Astrocyte (in vitro differentiated cells and primary cell): ENCODE data around the gene NUP160. TPM values are rescaled to one million over a fixed set of nuclear protein-coding genes. Genes with fewer than 3 reads are reported as not detected.

Experiments
- DNase-seq: peaks from one replicate; pipeline ENCODE4 v3.0.0-alpha.2; 2010; ENCODE audit warnings: low read depth
- FAIRE-seq: peaks from 2 replicates; lab custom pipeline; 2011; peaks lifted over from hg19 to GRCh38; lab: Jason Lieb, UNC
- H2AFZ ChIP-seq: 2 replicates; pipeline ENCODE4 v1.6.0; 2012; ENCODE audit warnings: low read depth, low read length, inconsistent platforms
- H3K27ac ChIP-seq: 2 replicates; pipeline ENCODE4 v1.5.1; 2011; ENCODE audit warnings: low read depth, low read length, inconsistent platforms
- H3K27me3 ChIP-seq: 2 replicates; pipeline ENCODE4 v1.6.0; 2011; ENCODE audit warnings: low read length, inconsistent platforms; ENCODE audit not compliant: insufficient read depth
- H3K36me3 ChIP-seq: 2 replicates; pipeline ENCODE4 v1.5.1; 2011; ENCODE audit warnings: low read length, inconsistent platforms; ENCODE audit not compliant: insufficient read depth
- H3K4me1 ChIP-seq: 2 replicates; pipeline ENCODE4 v1.5.1; 2011; ENCODE audit warnings: low read length, inconsistent platforms; ENCODE audit not compliant: insufficient read depth
- H3K4me2 ChIP-seq: 2 replicates; pipeline ENCODE4 v1.6.0; 2012; ENCODE audit warnings: low read length, inconsistent platforms
- H3K4me3 ChIP-seq: 2 replicates; pipeline ENCODE4 v1.5.1; 2011; ENCODE audit warnings: low read depth, mild to moderate bottlenecking, low read length, inconsistent platforms; ENCODE audit not compliant: insufficient read depth
- H3K79me2 ChIP-seq: 2 replicates; pipeline ENCODE4 v1.6.0; 2012; ENCODE audit warnings: mild to moderate bottlenecking, low read length, inconsistent platforms; ENCODE audit not compliant: insufficient read depth
- H3K9ac ChIP-seq: 2 replicates; pipeline ENCODE4 v1.6.0; 2012; ENCODE audit warnings: mild to moderate bottlenecking, low read length, inconsistent platforms
- H3K9me3 ChIP-seq: 2 replicates; pipeline ENCODE4 v1.5.1; 2012; ENCODE audit warnings: low read depth, mild to moderate bottlenecking, low read length, inconsistent platforms; ENCODE audit not compliant: insufficient read depth
- H4K20me1 ChIP-seq: 2 replicates; pipeline ENCODE4 v1.6.0; 2012; ENCODE audit warnings: low read length, inconsistent platforms; ENCODE audit not compliant: insufficient read depth
- H3K27ac Mint-ChIP-seq: one replicate; pipeline ENCODE4 v1.8.0; 2021; ENCODE audit warnings: mild to moderate bottlenecking, mixed read lengths; ENCODE audit not compliant: unreplicated experiment
- H3K27me3 Mint-ChIP-seq: one replicate; pipeline ENCODE4 v1.8.0; 2021; ENCODE audit warnings: low read depth, mixed read lengths; ENCODE audit not compliant: unreplicated experiment
- H3K36me3 Mint-ChIP-seq: one replicate; pipeline ENCODE4 v1.8.0; 2021; ENCODE audit warnings: low read depth, mixed read lengths; ENCODE audit not compliant: unreplicated experiment
- H3K4me1 Mint-ChIP-seq: one replicate; pipeline ENCODE4 v1.8.0; 2021; ENCODE audit warnings: low read depth, mixed read lengths; ENCODE audit not compliant: unreplicated experiment
- H3K4me3 Mint-ChIP-seq: one replicate; pipeline ENCODE4 v1.8.0; 2021; ENCODE audit warnings: mild to moderate bottlenecking, moderate library complexity, mixed read lengths; ENCODE audit not compliant: unreplicated experiment
- H3K9me3 Mint-ChIP-seq: one replicate; pipeline ENCODE4 v1.8.0; 2021; ENCODE audit warnings: mild to moderate bottlenecking, mixed read lengths; ENCODE audit not compliant: unreplicated experiment
- CTCF ChIP-seq: IDR thresholded peaks from 2 replicates; pipeline ENCODE4 v1.5.1; 2011; ENCODE audit warnings: low read depth, mild to moderate bottlenecking, inconsistent platforms, low read length, moderate library complexity; ENCODE audit not compliant: insufficient read depth
- EZH2 ChIP-seq: IDR thresholded peaks from 2 replicates; pipeline ENCODE4 v1.6.1; 2012; ENCODE audit warnings: mild to moderate bottlenecking, low read length, inconsistent platforms; ENCODE audit not compliant: insufficient read depth
- total RNA-seq: library from RNA; stranded (reverse); gene quantifications from 2 replicates; pipeline ENCODE4 v1.2.1, GENCODE V29; 2021

NUP160 gene
- total RNA-seq, 1 donor from 2014 or later = 23.8 TPM

GRCh38 chr11:47861728-47862127 lies 13.6 kb upstream of the NUP160 start:
- H3K27me3 Mint-ChIP-seq = no peaks in the 10 kb centered on the region
- no peak overlapping the region for H3K4me3 Mint-ChIP-seq
- Histone ChIP-seq H3K9ac (no peak overlapping the region), H3K79me2 (no peaks in the 10 kb centered on the region), H3K9me3 (no peaks in the 10 kb centered on the region), H3K4me2 (peak overlapping the region; percentile 30), H2AFZ (no peak overlapping the region), H3K27ac (no peak overlapping the region), H3K36me3 (no peaks in the 10 kb centered on the region), H3K4me3 (no peak overlapping the region), H3K27me3 (no peaks in the 10 kb centered on the region), H3K4me1 (peaks cover 22% of the 10 kb centered on the region), H4K20me1 (no peaks in the 10 kb centered on the region)
- H3K36me3 Mint-ChIP-seq = no peaks in the 10 kb centered on the region
- peak overlapping the region; percentile 26 for H3K27ac Mint-ChIP-seq
- DNase-seq (peak; percentile 70), FAIRE-seq (peak; percentile 67)
- H3K4me1 Mint-ChIP-seq = peaks cover 5% of the 10 kb centered on the region
- TF ChIP-seq CTCF (no peak), EZH2 (no peak)
- no peaks in the 10 kb centered on the region for H3K9me3 Mint-ChIP-seq

GRCh38 chr11:47860536-47860935 lies 12.4 kb upstream of the NUP160 start:
- Histone ChIP-seq H4K20me1 (no peaks in the 10 kb centered on the region), H3K36me3 (no peaks in the 10 kb centered on the region), H3K27me3 (no peaks in the 10 kb centered on the region), H3K9me3 (no peaks in the 10 kb centered on the region), H3K9ac (no peak overlapping the region), H3K27ac (no peak overlapping the region), H3K4me2 (no peak overlapping the region), H2AFZ (no peak overlapping the region), H3K4me1 (peaks cover 22% of the 10 kb centered on the region), H3K79me2 (no peaks in the 10 kb centered on the region), H3K4me3 (no peak overlapping the region)
- no peak for TF ChIP-seq CTCF
- no peak for TF ChIP-seq EZH2
- FAIRE-seq (no peak), DNase-seq (no peak)
- H3K9me3 Mint-ChIP-seq = no peaks in the 10 kb centered on the region
- no peak overlapping the region for H3K4me3 Mint-ChIP-seq
- H3K36me3 Mint-ChIP-seq = no peaks in the 10 kb centered on the region
- no peak overlapping the region for H3K27ac Mint-ChIP-seq
- H3K27me3 Mint-ChIP-seq = no peaks in the 10 kb centered on the region
- H3K4me1 Mint-ChIP-seq = peaks cover 5% of the 10 kb centered on the region

GRCh38 chr11:47857892-47858543 lies 9.9 kb upstream of the NUP160 start:
- H3K27me3 Mint-ChIP-seq = no peaks in the 10 kb centered on the region
- Histone ChIP-seq H3K36me3 (no peaks in the 10 kb centered on the region), H3K4me3 (no peak overlapping the region), H3K9ac (no peak overlapping the region), H3K4me2 (peak overlapping the region; percentile 35), H4K20me1 (no peaks in the 10 kb centered on the region), H3K27me3 (no peaks in the 10 kb centered on the region), H3K9me3 (no peaks in the 10 kb centered on the region), H3K4me1 (peaks cover 14% of the 10 kb centered on the region), H3K27ac (no peak overlapping the region), H3K79me2 (no peaks in the 10 kb centered on the region), H2AFZ (no peak overlapping the region)
- no peaks in the 10 kb centered on the region for H3K36me3 Mint-ChIP-seq
- FAIRE-seq (no peak), DNase-seq (peak; percentile 75)
- no peaks in the 10 kb centered on the region for H3K9me3 Mint-ChIP-seq
- H3K4me1 Mint-ChIP-seq = no peaks in the 10 kb centered on the region
- H3K4me3 Mint-ChIP-seq = no peak overlapping the region
- TF ChIP-seq EZH2 (no peak), CTCF (no peak)
- H3K27ac Mint-ChIP-seq = no peak overlapping the region
